H9 (cell line): ENCODE measurements around the gene ATAD3B. TPM values are rescaled to one million over a fixed set of nuclear protein-coding genes. Genes with fewer than 3 reads are reported as not detected.
A peak's percentile ranks its signal among the peaks of the same experiment; 100 is the strongest.

Experiments
- DNase-seq: peaks from one replicate; pipeline ENCODE4 v3.0.0-alpha.2; 2017
- H2AFZ ChIP-seq: one replicate; pipeline ENCODE4 v1.6.1; 2013; ENCODE audit warnings: mild to moderate bottlenecking, low read length, control low read depth, moderate library complexity
- H2AK5ac ChIP-seq: 2 replicates; pipeline ENCODE4 v1.6.1; 2013; ENCODE audit warnings: low read length, control low read depth, mixed read lengths; ENCODE audit not compliant: insufficient read length
- H2BK120ac ChIP-seq: one replicate; pipeline ENCODE4 v1.6.1; 2013; ENCODE audit warnings: low read depth, mild to moderate bottlenecking, low read length, control low read depth, inconsistent platforms; ENCODE audit not compliant: poor library complexity, severe bottlenecking
- H2BK12ac ChIP-seq: 2 replicates; pipeline ENCODE4 v1.6.1; 2013; ENCODE audit warnings: low read length, control low read depth, mixed read lengths, low read depth; ENCODE audit not compliant: insufficient read length
- H2BK15ac ChIP-seq: 2 replicates; pipeline ENCODE4 v1.6.1; 2013; ENCODE audit warnings: low read depth, low read length, control low read depth
- H2BK20ac ChIP-seq: one replicate; pipeline ENCODE4 v1.6.1; 2013; ENCODE audit warnings: low read depth, mild to moderate bottlenecking, low read length, control low read depth, inconsistent platforms; ENCODE audit not compliant: poor library complexity, severe bottlenecking
- H2BK5ac ChIP-seq: 2 replicates; pipeline ENCODE4 v1.6.1; 2013; ENCODE audit warnings: low read length, control low read depth, mixed read lengths; ENCODE audit not compliant: insufficient read length
- H3K14ac ChIP-seq: 2 replicates; pipeline ENCODE4 v1.6.1; 2013; ENCODE audit warnings: low read length, control low read depth; ENCODE audit not compliant: insufficient read depth
- H3K18ac ChIP-seq: 2 replicates; pipeline ENCODE4 v1.6.1; 2013; ENCODE audit warnings: low read depth, mild to moderate bottlenecking, mixed read lengths, low read length, control low read depth; ENCODE audit not compliant: insufficient read length
- H3K23ac ChIP-seq: 2 replicates; pipeline ENCODE4 v1.6.1; 2013; ENCODE audit warnings: low read length, control low read depth, mixed read lengths, low read depth; ENCODE audit not compliant: insufficient read length
- H3K23me2 ChIP-seq: 2 replicates; pipeline ENCODE4 v1.6.1; 2013; ENCODE audit warnings: low read depth, mild to moderate bottlenecking, mixed read lengths, low read length, control low read depth; ENCODE audit not compliant: insufficient read length, poor library complexity, severe bottlenecking
- H3K27ac ChIP-seq: 2 replicates; pipeline ENCODE4 v1.5.1; 2013; ENCODE audit warnings: low read length, control low read depth, mixed read lengths, low read depth; ENCODE audit not compliant: insufficient read length
- H3K27me3 ChIP-seq: 2 replicates; pipeline ENCODE4 v1.6.1; 2013; ENCODE audit warnings: low read length, control low read depth, inconsistent platforms; ENCODE audit not compliant: insufficient read depth
- H3K4ac ChIP-seq: 2 replicates; pipeline ENCODE4 v1.6.1; 2013; ENCODE audit warnings: low read depth, mild to moderate bottlenecking, control low read depth, inconsistent platforms, low read length, moderate library complexity
- H3K4me1 ChIP-seq: 2 replicates; pipeline ENCODE4 v1.6.1; 2013; ENCODE audit warnings: low read length, control low read depth, inconsistent platforms; ENCODE audit not compliant: insufficient read depth
- H3K4me2 ChIP-seq: 2 replicates; pipeline ENCODE4 v1.6.1; 2013; ENCODE audit warnings: low read length, control low read depth, mixed read lengths; ENCODE audit not compliant: insufficient read length, insufficient read depth
- H3K56ac ChIP-seq: 2 replicates; pipeline ENCODE4 v1.6.1; 2013; ENCODE audit warnings: low read depth, mild to moderate bottlenecking, mixed read lengths, low read length, control low read depth; ENCODE audit not compliant: insufficient read length
- H3K79me1 ChIP-seq: 2 replicates; pipeline ENCODE4 v1.6.1; 2013; ENCODE audit warnings: low read depth, mild to moderate bottlenecking, moderate library complexity, low read length, control low read depth, inconsistent platforms; ENCODE audit not compliant: insufficient read depth, poor library complexity, severe bottlenecking
- H3K79me2 ChIP-seq: 2 replicates; pipeline ENCODE4 v1.6.1; 2013; ENCODE audit warnings: low read length, control low read depth, inconsistent platforms; ENCODE audit not compliant: insufficient read depth
- H3K9ac ChIP-seq: 2 replicates; pipeline ENCODE4 v1.6.1; 2013; ENCODE audit warnings: low read length, control low read depth, mixed read lengths; ENCODE audit not compliant: insufficient read length; ENCODE audit errors: extremely low read depth
- H3K9me3 ChIP-seq: one replicate; pipeline ENCODE4 v1.6.1; 2013; ENCODE audit warnings: low read depth, low read length, inconsistent platforms; ENCODE audit not compliant: control insufficient read depth
- H3T11ph ChIP-seq: one replicate; pipeline ENCODE4 v1.6.1; 2013; ENCODE audit warnings: mild to moderate bottlenecking, low read length, control low read depth, inconsistent platforms
- H4K20me1 ChIP-seq: one replicate; pipeline ENCODE4 v1.6.1; 2013; ENCODE audit not compliant: control insufficient read depth, insufficient read length, insufficient read depth
- H4K5ac ChIP-seq: 2 replicates; pipeline ENCODE4 v1.6.1; 2013; ENCODE audit warnings: low read depth, mild to moderate bottlenecking, mixed read lengths, low read length, control low read depth; ENCODE audit not compliant: insufficient read length
- H4K8ac ChIP-seq: replicated peaks from 2 replicates; pipeline ENCODE4 v1.6.1; 2013; ENCODE audit warnings: low read length, control low read depth, mixed read lengths, low read depth; ENCODE audit not compliant: insufficient read length
- H4K91ac ChIP-seq: 2 replicates; pipeline ENCODE4 v1.6.1; 2013; ENCODE audit warnings: low read depth, mild to moderate bottlenecking, moderate library complexity, mixed read lengths, low read length, control low read depth; ENCODE audit not compliant: insufficient read length
- H3K27ac Mint-ChIP-seq, 3 experiments: 2 replicates in 2 of 3; 3 replicates in 1 of 3; pipeline ENCODE4 v1.8.0; 2020 to 2021; ENCODE audit warnings: mixed read lengths in 3 of 3, mild to moderate bottlenecking in 1 of 3, moderate library complexity in 1 of 3
- H3K27me3 Mint-ChIP-seq: 2 replicates; pipeline ENCODE4 v1.8.0; 2021; ENCODE audit warnings: low read depth, mild to moderate bottlenecking, moderate library complexity, mixed read lengths
- H3K36me3 Mint-ChIP-seq, 3 experiments: 2 replicates in 2 of 3; 3 replicates in 1 of 3; pipeline ENCODE4 v1.8.0; 2020 to 2021; ENCODE audit warnings: low read depth in 3 of 3, mixed read lengths in 3 of 3; ENCODE audit not compliant: insufficient read depth in 1 of 3
- H3K4me1 Mint-ChIP-seq, 2 experiments: 2 replicates each; pipeline ENCODE4 v1.8.0; 2020; ENCODE audit warnings: mixed read lengths in 2 of 2
- H3K4me3 Mint-ChIP-seq, 2 experiments: 2 replicates in 1 of 2; 3 replicates in 1 of 2; pipeline ENCODE4 v1.8.0; 2020 to 2021; ENCODE audit warnings: mild to moderate bottlenecking in 2 of 2, mixed read lengths in 2 of 2, moderate library complexity in 1 of 2
- H3K9me3 Mint-ChIP-seq, 2 experiments: 2 replicates in 1 of 2; 3 replicates in 1 of 2; pipeline ENCODE4 v1.8.0; 2020; ENCODE audit warnings: mild to moderate bottlenecking in 2 of 2, mixed read lengths in 2 of 2, moderate library complexity in 1 of 2
- WGBS: extraction: QIAGEN DNeasy Blood & Tissue Kit; methylation state at CpG from one replicate; pipeline ENCODE4 v1.1.7; 2013; ENCODE audit warnings: missing lambda C conversion rate, low lambda C conversion rate, mixed read lengths; ENCODE audit not compliant: insufficient read length; ENCODE audit errors: extremely low coverage; 5-methylcytosine and 5-hydroxymethylcytosine counted together
- total RNA-seq: library from RNA; stranded (reverse); gene quantifications from 2 replicates; pipeline ENCODE4 v1.2.1, GENCODE V29; 2021
- TF ChIP-seq, protein P1 (sequence below): fragments of 200-600 bp; sonication (generic); conservative IDR thresholded peaks from 3 replicates; pipeline ENCODE4 v1.8.0; 2021; ENCODE audit warnings: antibody characterized with exemption, mild to moderate bottlenecking

ATAD3B gene
- total RNA-seq, 1 experiment from 2014 or later: 78.6 TPM

DNA sequence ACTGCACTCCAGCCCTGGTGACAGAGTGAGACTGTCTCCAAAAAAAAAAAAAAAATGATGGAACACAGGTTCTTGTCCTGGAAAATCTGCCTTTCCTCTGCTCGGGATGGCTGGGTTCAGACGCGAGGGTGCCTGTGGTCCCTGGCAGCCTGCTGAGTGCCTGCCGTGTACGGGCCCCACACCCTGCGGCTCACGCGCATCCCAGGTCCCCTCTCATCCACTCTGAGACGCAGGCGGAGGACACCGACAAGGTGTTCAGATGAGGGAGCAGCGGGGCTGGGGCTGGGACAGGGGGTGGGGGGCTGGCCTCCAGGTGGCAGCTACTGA is 46.2 kb upstream of the ATAD3B start:
- H3K4me3 Mint-ChIP-seq: peak overlapping the region in 1 of 2 experiments; percentile 59; a peak in 2 of 5 replicates
- peaks cover 5% of the 10 kb centered on the region; the same call in 1 of the 2 replicates for H3K4me1 ChIP-seq
- WGBS: no CpG with 5 or more reads among the region's 12 CpGs
- no peak overlapping the region for H3K4ac ChIP-seq
- H3K9me3 Mint-ChIP-seq: peaks cover 3 to 4% of the 10 kb centered on the region in 2 experiments; a peak in 4 of 5 replicates
- H2BK120ac ChIP-seq: no peak overlapping the region
- H3K56ac ChIP-seq: no peak overlapping the region
- no peaks in the 10 kb centered on the region for H3K9me3 ChIP-seq
- H4K5ac ChIP-seq: no peak overlapping the region
- no peak overlapping the region for H3K9ac ChIP-seq
- no peaks in the 10 kb centered on the region for H3K27me3 Mint-ChIP-seq
- no peak overlapping the region for H2BK20ac ChIP-seq
- no peak overlapping the region for H3K18ac ChIP-seq
- peak overlapping the region in 2 of 3 experiments; percentile 61 to 70; a peak in 1 of 7 replicates for H3K27ac Mint-ChIP-seq
- no peak overlapping the region for H2BK5ac ChIP-seq
- H3K27ac ChIP-seq: no peak overlapping the region
- H3K23ac ChIP-seq: no peak overlapping the region
- H2AK5ac ChIP-seq: no peak overlapping the region
- H3K23me2 ChIP-seq: peaks cover 3% of the 10 kb centered on the region
- H3K79me2 ChIP-seq: no peaks in the 10 kb centered on the region
- peaks cover 3 to 5% (median 4%) of the 10 kb centered on the region in 3 experiments; a peak in 6 of 7 replicates for H3K36me3 Mint-ChIP-seq
- H3K79me1 ChIP-seq: no peaks in the 10 kb centered on the region
- H3K4me2 ChIP-seq: no peak overlapping the region
- no peak overlapping the region for H3T11ph ChIP-seq
- H3K14ac ChIP-seq: no peak overlapping the region
- no peaks in the 10 kb centered on the region for H4K20me1 ChIP-seq
- H2BK12ac ChIP-seq: no peak overlapping the region
- H4K8ac ChIP-seq: no peak overlapping the region
- no peak overlapping the region for H2BK15ac ChIP-seq
- H4K91ac ChIP-seq: no peak overlapping the region
- TF ChIP-seq, protein P1, sequence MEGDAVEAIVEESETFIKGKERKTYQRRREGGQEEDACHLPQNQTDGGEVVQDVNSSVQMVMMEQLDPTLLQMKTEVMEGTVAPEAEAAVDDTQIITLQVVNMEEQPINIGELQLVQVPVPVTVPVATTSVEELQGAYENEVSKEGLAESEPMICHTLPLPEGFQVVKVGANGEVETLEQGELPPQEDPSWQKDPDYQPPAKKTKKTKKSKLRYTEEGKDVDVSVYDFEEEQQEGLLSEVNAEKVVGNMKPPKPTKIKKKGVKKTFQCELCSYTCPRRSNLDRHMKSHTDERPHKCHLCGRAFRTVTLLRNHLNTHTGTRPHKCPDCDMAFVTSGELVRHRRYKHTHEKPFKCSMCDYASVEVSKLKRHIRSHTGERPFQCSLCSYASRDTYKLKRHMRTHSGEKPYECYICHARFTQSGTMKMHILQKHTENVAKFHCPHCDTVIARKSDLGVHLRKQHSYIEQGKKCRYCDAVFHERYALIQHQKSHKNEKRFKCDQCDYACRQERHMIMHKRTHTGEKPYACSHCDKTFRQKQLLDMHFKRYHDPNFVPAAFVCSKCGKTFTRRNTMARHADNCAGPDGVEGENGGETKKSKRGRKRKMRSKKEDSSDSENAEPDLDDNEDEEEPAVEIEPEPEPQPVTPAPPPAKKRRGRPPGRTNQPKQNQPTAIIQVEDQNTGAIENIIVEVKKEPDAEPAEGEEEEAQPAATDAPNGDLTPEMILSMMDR: no peak
- H2AFZ ChIP-seq: no peak overlapping the region
- peaks cover 31 to 50% of the 10 kb centered on the region in 2 experiments for H3K4me1 Mint-ChIP-seq
- DNase-seq: no peak
- no peaks in the 10 kb centered on the region for H3K27me3 ChIP-seq
